Suprapubic skin (tissue), 3 donors: ENCODE measurements around the gene MRPS26.

ENCODE experiments used
- EP300 ChIP-seq: sonication (generic); formaldehyde crosslinking; IDR thresholded peaks from one replicate; pipeline ENCODE4 v1.6.1; 2017; ENCODE audit warnings: antibody characterized with exemption
- POLR2A ChIP-seq, 2 donors: fragments of 450-650 bp; IDR thresholded peaks; one replicate each; pipeline ENCODE4 v1.6.1; 2017; ENCODE audit warnings: antibody characterized with exemption in 2 of 2, mild to moderate bottlenecking in 2 of 2, moderate library complexity in 2 of 2
- TF ChIP-seq, protein P1 (sequence below), 2 donors: fragments of 200-600 bp in 1 of 2; fragments of 450-650 bp in 1 of 2; sonication (generic) in 1 of 2; IDR thresholded peaks; one replicate each; pipeline ENCODE4 v1.5.1; 2016 to 2019; ENCODE audit warnings: antibody characterized with exemption in 2 of 2, mild to moderate bottlenecking in 1 of 2, moderate library complexity in 1 of 2

DNA sequence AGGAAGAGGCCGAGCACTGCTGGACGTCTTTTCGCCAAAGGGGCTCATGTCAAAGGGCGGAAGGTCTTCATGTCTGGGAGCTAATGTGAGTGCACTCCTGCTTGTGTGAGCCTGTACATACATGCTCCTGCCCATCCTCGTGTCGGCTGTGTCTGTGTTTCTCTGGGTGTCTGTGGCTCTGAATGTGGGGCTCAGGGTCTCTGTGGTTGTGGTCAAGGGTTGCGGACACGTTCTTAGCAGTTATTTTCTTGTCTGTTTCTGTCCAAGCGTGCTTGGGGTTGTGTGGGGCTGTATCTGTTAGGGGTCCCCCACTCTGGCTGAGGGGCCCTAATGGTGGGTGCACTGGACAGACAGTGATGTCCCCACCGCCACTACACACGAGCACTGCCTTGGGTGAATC lies 35.8 kb downstream of the MRPS26 start:
- TF ChIP-seq, protein P1, sequence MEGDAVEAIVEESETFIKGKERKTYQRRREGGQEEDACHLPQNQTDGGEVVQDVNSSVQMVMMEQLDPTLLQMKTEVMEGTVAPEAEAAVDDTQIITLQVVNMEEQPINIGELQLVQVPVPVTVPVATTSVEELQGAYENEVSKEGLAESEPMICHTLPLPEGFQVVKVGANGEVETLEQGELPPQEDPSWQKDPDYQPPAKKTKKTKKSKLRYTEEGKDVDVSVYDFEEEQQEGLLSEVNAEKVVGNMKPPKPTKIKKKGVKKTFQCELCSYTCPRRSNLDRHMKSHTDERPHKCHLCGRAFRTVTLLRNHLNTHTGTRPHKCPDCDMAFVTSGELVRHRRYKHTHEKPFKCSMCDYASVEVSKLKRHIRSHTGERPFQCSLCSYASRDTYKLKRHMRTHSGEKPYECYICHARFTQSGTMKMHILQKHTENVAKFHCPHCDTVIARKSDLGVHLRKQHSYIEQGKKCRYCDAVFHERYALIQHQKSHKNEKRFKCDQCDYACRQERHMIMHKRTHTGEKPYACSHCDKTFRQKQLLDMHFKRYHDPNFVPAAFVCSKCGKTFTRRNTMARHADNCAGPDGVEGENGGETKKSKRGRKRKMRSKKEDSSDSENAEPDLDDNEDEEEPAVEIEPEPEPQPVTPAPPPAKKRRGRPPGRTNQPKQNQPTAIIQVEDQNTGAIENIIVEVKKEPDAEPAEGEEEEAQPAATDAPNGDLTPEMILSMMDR (IDR thresholded peaks at IDR 0.05), result no peak
- TF ChIP-seq POLR2A (IDR thresholded peaks at IDR 0.05) (no peak), EP300 (no peak)
